Smooth muscle cell (in vitro differentiated cells): ENCODE results near the gene GRIN2A. TPM values are rescaled to one million over a fixed set of nuclear protein-coding genes. Genes with fewer than 3 reads are reported as not detected.

Experiments
- DNase-seq: peaks from one replicate; lab custom pipeline; 2025; ENCODE audit not compliant: unreplicated experiment; lab: John Stamatoyannopoulos, UW
- H2AFZ ChIP-seq: fragments of 200-600 bp; sonication (generic); 2 replicates; pipeline ENCODE4 v1.6.0; 2016; ENCODE audit warnings: antibody characterized with exemption, low read depth, mild to moderate bottlenecking
- H3F3A ChIP-seq: fragments of 200-600 bp; sonication (generic); 2 replicates; pipeline ENCODE4 v1.6.0; 2017; ENCODE audit warnings: antibody characterized with exemption, low read depth
- H3K27ac ChIP-seq: fragments of 200-600 bp; sonication (generic); 2 replicates; pipeline ENCODE4 v1.5.1; 2016; ENCODE audit warnings: low read depth, mild to moderate bottlenecking
- H3K27me3 ChIP-seq: fragments of 200-600 bp; sonication (generic); 2 replicates; pipeline ENCODE4 v1.6.1; 2016; ENCODE audit warnings: low read depth, mild to moderate bottlenecking
- H3K36me3 ChIP-seq: fragments of 200-600 bp; sonication (generic); 2 replicates; pipeline ENCODE4 v1.5.1; 2016; ENCODE audit warnings: low read depth
- H3K4me1 ChIP-seq: fragments of 200-600 bp; sonication (generic); 2 replicates; pipeline ENCODE4 v1.5.1; 2016; ENCODE audit warnings: low read depth
- H3K4me2 ChIP-seq: fragments of 200-600 bp; sonication (generic); 2 replicates; pipeline ENCODE4 v1.6.0; 2016; ENCODE audit warnings: mild to moderate bottlenecking
- H3K4me3 ChIP-seq: fragments of 200-600 bp; sonication (generic); 2 replicates; pipeline ENCODE4 v1.5.1; 2016; ENCODE audit warnings: mild to moderate bottlenecking
- H3K79me2 ChIP-seq: fragments of 200-600 bp; sonication (generic); 2 replicates; pipeline ENCODE4 v1.6.0; 2016; ENCODE audit warnings: low read depth, mild to moderate bottlenecking
- H3K9ac ChIP-seq: fragments of 200-600 bp; sonication (generic); 2 replicates; pipeline ENCODE4 v1.6.0; 2016; ENCODE audit warnings: low read depth
- H3K9me3 ChIP-seq: fragments of 200-600 bp; sonication (generic); replicated peaks from 2 replicates; pipeline ENCODE4 v1.5.1; 2016; ENCODE audit warnings: low read depth
- H4K20me1 ChIP-seq: fragments of 200-600 bp; sonication (generic); 2 replicates; pipeline ENCODE4 v1.6.0; 2016; ENCODE audit warnings: low read depth
- CTCF ChIP-seq: fragments of 200-600 bp; sonication (generic); IDR thresholded peaks from 2 replicates; pipeline ENCODE4 v1.5.1; 2017; ENCODE audit warnings: borderline replicate concordance, mild to moderate bottlenecking, antibody characterized with exemption; ENCODE audit not compliant: insufficient read depth, poor library complexity, severe bottlenecking
- WGBS: methylation state at CpG from one replicate; pipeline ENCODE4 v1.1.7; 2016; ENCODE audit warnings: low lambda C conversion rate; 5-methylcytosine and 5-hydroxymethylcytosine counted together
- polyA plus RNA-seq: library from polyadenylated mRNA; unstranded; fragments of >200 nt; fragmentation: Nextera tagmentation; extraction: Ambion mirVana; gene quantifications from 2 replicates; pipeline ENCODE4 v1.2.1, GENCODE V29; 2016
- total RNA-seq: library from RNA; depleted of rRNA; stranded (reverse); fragments of >200 nt; gene quantifications from 2 replicates; pipeline ENCODE4 v1.2.3, GENCODE V29; 2014

The GRIN2A gene
- total and polyA plus RNA-seq, 2 experiments from 2014 or later, result 0.02 to 0.13 TPM

GRCh38 chr16:9996221-9996620, 186.0 kb downstream of the GRIN2A start:
- no peak for DNase-seq
- H3K4me3 ChIP-seq, result no peak overlapping the region
- no peaks in the 10 kb centered on the region for H3K27me3 ChIP-seq
- no peak overlapping the region for H2AFZ ChIP-seq
- H3K36me3 ChIP-seq, result no peaks in the 10 kb centered on the region
- H3K79me2 ChIP-seq, result no peaks in the 10 kb centered on the region
- H3F3A ChIP-seq, result no peaks in the 10 kb centered on the region
- no peaks in the 10 kb centered on the region for H3K9me3 ChIP-seq
- no peak overlapping the region for H3K27ac ChIP-seq
- H3K4me2 ChIP-seq, result no peak overlapping the region
- H3K9ac ChIP-seq, result no peak overlapping the region
- H3K4me1 ChIP-seq, result peaks cover 5% of the 10 kb centered on the region
- 76% methylated on average over 5 of the region's 5 CpGs for WGBS
- no peaks in the 10 kb centered on the region for H4K20me1 ChIP-seq
- no peak for TF ChIP-seq CTCF

GRCh38 chr16:9992441-9992840, 189.8 kb downstream of the GRIN2A start:
- TF ChIP-seq CTCF, result no peak
- peaks cover 5% of the 10 kb centered on the region for H3K4me1 ChIP-seq
- 88% methylated on average over 7 of the region's 7 CpGs for WGBS
- no peak overlapping the region for H3K27ac ChIP-seq
- H3K79me2 ChIP-seq, result no peaks in the 10 kb centered on the region
- H3K9ac ChIP-seq, result no peak overlapping the region
- no peak overlapping the region for H3K4me2 ChIP-seq
- H3F3A ChIP-seq, result no peaks in the 10 kb centered on the region
- no peaks in the 10 kb centered on the region for H4K20me1 ChIP-seq
- H3K4me3 ChIP-seq, result no peak overlapping the region
- H3K9me3 ChIP-seq, result no peaks in the 10 kb centered on the region
- no peak overlapping the region for H2AFZ ChIP-seq
- DNase-seq, result no peak
- H3K27me3 ChIP-seq, result no peaks in the 10 kb centered on the region
- no peaks in the 10 kb centered on the region for H3K36me3 ChIP-seq

GRCh38 chr16:9980981-9981380, 201.2 kb downstream of the GRIN2A start:
- no peak overlapping the region for H3K9ac ChIP-seq
- H3K4me2 ChIP-seq, result no peak overlapping the region
- 79% methylated on average over 1 of the region's 1 CpG for WGBS
- no peaks in the 10 kb centered on the region for H3K79me2 ChIP-seq
- H3K9me3 ChIP-seq, result no peaks in the 10 kb centered on the region
- H3K27me3 ChIP-seq, result no peaks in the 10 kb centered on the region
- no peak for TF ChIP-seq CTCF
- H3K36me3 ChIP-seq, result no peaks in the 10 kb centered on the region
- no peaks in the 10 kb centered on the region for H3F3A ChIP-seq
- no peak overlapping the region for H3K4me3 ChIP-seq
- no peaks in the 10 kb centered on the region for H3K4me1 ChIP-seq
- no peak overlapping the region for H2AFZ ChIP-seq
- no peak for DNase-seq
- H4K20me1 ChIP-seq, result no peaks in the 10 kb centered on the region
- H3K27ac ChIP-seq, result no peak overlapping the region

- Histone ChIP-seq H3K4me2 (no peak overlapping the region), H3K4me1 (no peaks in the 10 kb centered on the region), H3K9me3 (no peaks in the 10 kb centered on the region), H3K27me3 (no peaks in the 10 kb centered on the region), H3K27ac (no peak overlapping the region), H3K36me3 (no peaks in the 10 kb centered on the region), H3K79me2 (no peaks in the 10 kb centered on the region), H3K9ac (no peak overlapping the region), H2AFZ (no peak overlapping the region), H3K4me3 (no peak overlapping the region), H3F3A (no peaks in the 10 kb centered on the region), H4K20me1 (no peaks in the 10 kb centered on the region)
- no peak for TF ChIP-seq CTCF
- 75% methylated on average over 2 of the region's 2 CpGs for WGBS
- DNase-seq, result no peak
Measured at GRCh38 chr16:9978160-9978725, 204.0 kb downstream of the GRIN2A start.
